Activated CD4-positive, alpha-beta T cell treated with anti-CD3 and anti-CD28 coated beads for 1 hour (primary cell): ENCODE measurements around the gene CORO2A.

Source experiments
- DNase-seq: peaks from one replicate; pipeline ENCODE4 v3.0.0-alpha.2; 2020

Gene CORO2A

GRCh38 chr9:98162613-98163012 lies 29.8 kb downstream of the CORO2A start:
- DNase-seq: no peak

GRCh38 chr9:98161851-98162250 lies 30.6 kb downstream of the CORO2A start:
- no peak for DNase-seq

GRCh38 chr9:98159790-98160189 lies 32.6 kb downstream of the CORO2A start:
- no peak for DNase-seq

GRCh38 chr9:98159301-98159700 lies 33.1 kb downstream of the CORO2A start:
- no peak for DNase-seq

- no peak for DNase-seq
Observed at GRCh38 chr9:98158071-98158831, 34.2 kb downstream of the CORO2A start.

- DNase-seq: no peak
Observed at GRCh38 chr9:98157372-98157771, 35.1 kb downstream of the CORO2A start.

- DNase-seq: no peak
Observed at GRCh38 chr9:98154678-98155077, 37.8 kb downstream of the CORO2A start.

- DNase-seq: no peak
Observed at GRCh38 chr9:98152526-98152925, 39.9 kb downstream of the CORO2A start.

GRCh38 chr9:98150721-98151120 lies 41.7 kb downstream of the CORO2A start:
- DNase-seq: no peak

GRCh38 chr9:98150164-98150563 lies 42.3 kb downstream of the CORO2A start:
- DNase-seq: no peak

- DNase-seq: no peak
Observed at GRCh38 chr9:98149422-98149821, 43.0 kb downstream of the CORO2A start.

GRCh38 chr9:98148486-98148885 lies 44.0 kb downstream of the CORO2A start:
- DNase-seq: no peak

- DNase-seq: no peak
Observed at GRCh38 chr9:98147582-98147981, 44.9 kb downstream of the CORO2A start.

- no peak for DNase-seq
Observed at GRCh38 chr9:98146101-98146991, 46.1 kb downstream of the CORO2A start.

GRCh38 chr9:98144631-98145030 lies 47.8 kb downstream of the CORO2A start:
- DNase-seq: no peak

GRCh38 chr9:98144076-98144475 lies 48.4 kb downstream of the CORO2A start:
- no peak for DNase-seq

GRCh38 chr9:98142925-98143481 lies 49.4 kb downstream of the CORO2A start:
- no peak for DNase-seq

- no peak for DNase-seq
Observed at GRCh38 chr9:98142182-98142907, 50.1 kb downstream of the CORO2A start.

- no peak for DNase-seq
Observed at GRCh38 chr9:98140503-98140902, 51.9 kb downstream of the CORO2A start.

- DNase-seq: no peak
Observed at GRCh38 chr9:98136489-98136888, 55.9 kb downstream of the CORO2A start.

- DNase-seq: no peak
Observed at GRCh38 chr9:98135938-98136337, 56.5 kb downstream of the CORO2A start.

- DNase-seq: no peak
Observed at GRCh38 chr9:98135558-98135934, 56.9 kb downstream of the CORO2A start.
